Measurements from ENCODE around the gene MDM4. TPM values are rescaled to one million over a fixed set of nuclear protein-coding genes. Genes with fewer than 3 reads are reported as not detected.

Gene MDM4
- total RNA-seq, 1 experiment from 2014 or later: 49.6 TPM

- peaks cover 14% of the 10 kb centered on the region for H3K27me3 Mint-ChIP-seq (ENCODE audit: low read depth)
- peaks cover 3% of the 10 kb centered on the region; the same call in 1 of the 2 replicates for H3K4me1 ChIP-seq (ENCODE audit: insufficient read depth, low read length)
- no CpG with 5 or more reads among the region's 5 CpGs for WGBS (ENCODE audit: extremely low coverage, insufficient read length, low lambda C conversion rate)
These were observed 50.9 kb downstream of the MDM4 start for GRCh38 chr1:204567071-204567470.

More at GRCh38 chr1:204567071-204567470, 50.9 kb downstream of the MDM4 start:
- no peak overlapping the region for H3K27ac Mint-ChIP-seq
- Histone ChIP-seq H4K5ac (ENCODE audit: insufficient read length, low read depth, low read length) (no peak overlapping the region), H3K27me3 (ENCODE audit: insufficient read depth, low read length) (no peaks in the 10 kb centered on the region; the same call in 1 of the 2 replicates), H3K56ac (ENCODE audit: insufficient read length, low read depth, low read length) (no peak overlapping the region), H4K91ac (ENCODE audit: insufficient read length, low read depth, low read length) (no peak overlapping the region), H2BK15ac (ENCODE audit: low read depth, low read length) (no peak overlapping the region), H4K8ac (replicated peaks; ENCODE audit: insufficient read length, low read depth, low read length) (no peak overlapping the region), H3K9me3 (ENCODE audit: control insufficient read depth, low read depth, low read length) (no peaks in the 10 kb centered on the region), H3K18ac (ENCODE audit: insufficient read length, low read depth, low read length) (no peak overlapping the region), H3T11ph (ENCODE audit: low read length) (no peak overlapping the region), H3K23ac (ENCODE audit: insufficient read length, low read depth, low read length) (no peak overlapping the region), H2BK12ac (ENCODE audit: insufficient read length, low read depth, low read length) (no peak overlapping the region), H2AK5ac (ENCODE audit: insufficient read length, low read length) (no peak overlapping the region), H4K20me1 (ENCODE audit: control insufficient read depth, insufficient read depth, insufficient read length) (peaks cover 2% of the 10 kb centered on the region), H3K14ac (ENCODE audit: insufficient read depth, low read length) (no peak overlapping the region), H3K9ac (ENCODE audit: extremely low read depth, insufficient read length, low read length) (no peak overlapping the region), H2BK5ac (ENCODE audit: insufficient read length, low read length) (no peak overlapping the region), H3K79me2 (ENCODE audit: insufficient read depth, low read length) (no peaks in the 10 kb centered on the region), H3K23me2 (ENCODE audit: insufficient read length, low read depth, low read length, poor library complexity, severe bottlenecking) (no peaks in the 10 kb centered on the region), H3K4me2 (ENCODE audit: insufficient read depth, insufficient read length, low read length) (no peak overlapping the region), H2BK120ac (ENCODE audit: low read depth, low read length, poor library complexity, severe bottlenecking) (no peak overlapping the region), H2BK20ac (ENCODE audit: low read depth, low read length, poor library complexity, severe bottlenecking) (no peak overlapping the region), H2AFZ (ENCODE audit: low read length) (no peak overlapping the region), H3K27ac (ENCODE audit: insufficient read length, low read depth, low read length) (no peak overlapping the region), H3K4ac (ENCODE audit: low read depth, low read length) (no peak overlapping the region), H3K79me1 (ENCODE audit: insufficient read depth, low read depth, low read length, poor library complexity, severe bottlenecking) (no peaks in the 10 kb centered on the region)
- TF ChIP-seq CTCF (conservative IDR thresholded peaks at IDR 0.05): no peak
- no peak for DNase-seq
- H3K36me3 Mint-ChIP-seq (ENCODE audit: insufficient read depth in 1 of 3, low read depth in 3 of 3): peaks cover 0 to 4% (median 2%) of the 10 kb centered on the region in 3 experiments; a peak in 2 of 7 replicates
- H3K4me3 Mint-ChIP-seq: no peak overlapping the region
- peaks cover 52% of the 10 kb centered on the region in 2 experiments for H3K4me1 Mint-ChIP-seq
- H3K9me3 Mint-ChIP-seq: no peaks in the 10 kb centered on the region

Measured in H9 (cell line).